Upper lobe of left lung (tissue), 4 donors: ENCODE measurements around the gene AFF3.

Experiments used
- CTCF ChIP-seq, 6 experiments: fragments of 450-650 bp in 4 of 6; fragments of 200-600 bp in 2 of 6; sonication (generic) in 2 of 6; IDR thresholded peaks; one replicate each; pipeline ENCODE4 v1.5.1; 2016 to 2019; ENCODE audit warnings: antibody characterized with exemption in 6 of 6
- EP300 ChIP-seq, 4 donors: sonication (generic); formaldehyde crosslinking; IDR thresholded peaks; one replicate each; pipeline ENCODE4 v1.5.1; 2017; ENCODE audit warnings: antibody characterized with exemption in 4 of 4, control low read depth in 2 of 4
- POLR2A ChIP-seq, 4 donors: fragments of 450-650 bp; IDR thresholded peaks; one replicate each; pipeline ENCODE4 v1.5.1; 2016 to 2017; ENCODE audit warnings: antibody characterized with exemption in 4 of 4, mild to moderate bottlenecking in 2 of 4
- POLR2AphosphoS5 ChIP-seq, 2 donors: sonication (generic); formaldehyde crosslinking; IDR thresholded peaks; one replicate each; pipeline ENCODE4 v1.5.1; 2017; ENCODE audit warnings: antibody characterized with exemption in 2 of 2

GRCh38 chr2:99688699-99689098, 453.7 kb downstream of the AFF3 start:
- no peak for TF ChIP-seq POLR2A (IDR thresholded peaks at IDR 0.05)
- no peak for TF ChIP-seq POLR2AphosphoS5 (IDR thresholded peaks at IDR 0.05)
- no peak for TF ChIP-seq CTCF (IDR thresholded peaks at IDR 0.05)
- no peak for TF ChIP-seq EP300 (IDR thresholded peaks at IDR 0.05)
